T follicular helper cell (primary cell): ENCODE results near the gene BNC2.

Experiments
- DNase-seq: peaks from one replicate; pipeline ENCODE4 v3.0.0-alpha.2; 2020; ENCODE audit warnings: low read depth

Gene BNC2

GRCh38 chr9:16716601-16717000 lies 153.9 kb downstream of the BNC2 start:
- DNase-seq = no peak

- no peak for DNase-seq
Measured at GRCh38 chr9:16715404-16715803, 155.1 kb downstream of the BNC2 start.

GRCh38 chr9:16712787-16713186 lies 157.7 kb downstream of the BNC2 start:
- DNase-seq = no peak

DNA sequence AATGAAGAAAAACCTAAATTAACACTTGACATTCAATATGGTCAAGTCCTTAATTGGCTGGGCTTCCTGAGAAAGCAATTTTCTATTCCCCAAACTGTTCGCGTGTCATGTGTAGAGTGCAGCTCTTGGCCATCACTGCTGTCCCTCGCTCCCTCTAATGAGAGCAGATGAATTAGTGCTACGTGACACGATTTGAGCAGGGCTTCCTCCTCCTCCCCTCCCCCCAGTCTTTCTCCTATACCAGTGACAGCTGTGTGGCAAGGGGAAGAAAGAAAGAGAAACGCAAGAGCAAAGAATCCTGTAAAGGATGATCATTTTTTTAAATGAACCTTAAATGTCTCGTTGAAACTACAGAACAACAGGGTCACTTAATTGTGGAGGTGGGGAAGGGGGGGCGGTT lies 159.6 kb downstream of the BNC2 start:
- DNase-seq = no peak

DNA sequence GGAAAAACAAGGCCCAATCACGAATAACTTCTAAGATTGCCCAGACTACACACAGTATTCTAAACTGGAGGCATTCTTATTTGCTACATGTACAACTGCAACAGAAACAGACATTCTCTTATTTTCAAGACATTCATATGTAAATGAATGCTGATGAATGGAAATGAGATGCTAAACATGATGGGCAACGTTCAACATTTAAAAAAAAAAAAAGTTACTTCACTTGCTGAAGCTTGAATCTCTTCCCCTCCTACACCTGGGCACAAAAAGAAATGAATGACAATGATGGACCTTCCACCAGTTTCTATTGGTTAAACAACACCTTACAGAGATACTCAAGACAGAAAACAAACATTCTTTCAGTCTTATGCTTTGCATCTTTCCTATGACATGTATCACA lies 160.5 kb downstream of the BNC2 start:
- DNase-seq = no peak

GRCh38 chr9:16708656-16709435 lies 161.6 kb downstream of the BNC2 start:
- DNase-seq = no peak

GRCh38 chr9:16705111-16705604 lies 165.3 kb downstream of the BNC2 start:
- DNase-seq = no peak

- DNase-seq = no peak
Measured at GRCh38 chr9:16704116-16705110, 166.1 kb downstream of the BNC2 start.

GRCh38 chr9:16701347-16701746 lies 169.1 kb downstream of the BNC2 start:
- no peak for DNase-seq

DNA sequence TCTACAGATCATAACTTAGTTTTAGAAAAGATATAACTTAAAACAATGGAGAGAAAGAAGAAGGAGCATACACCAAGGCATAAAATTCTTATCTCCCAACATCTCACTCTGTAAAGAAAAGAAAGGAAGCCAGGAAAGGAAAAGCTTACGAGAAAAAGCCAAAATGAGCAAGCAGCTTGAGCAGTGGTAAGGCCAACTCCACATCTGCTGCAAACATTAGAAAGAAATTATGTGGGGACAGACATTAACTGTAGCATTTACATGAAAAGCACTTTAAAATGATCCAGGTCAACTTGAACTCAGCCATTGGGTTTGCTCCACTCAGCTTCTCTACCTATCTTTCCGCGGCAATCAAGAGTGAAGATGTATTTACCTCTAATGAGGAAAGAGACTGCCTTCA lies 176.9 kb downstream of the BNC2 start:
- DNase-seq = no peak

DNA sequence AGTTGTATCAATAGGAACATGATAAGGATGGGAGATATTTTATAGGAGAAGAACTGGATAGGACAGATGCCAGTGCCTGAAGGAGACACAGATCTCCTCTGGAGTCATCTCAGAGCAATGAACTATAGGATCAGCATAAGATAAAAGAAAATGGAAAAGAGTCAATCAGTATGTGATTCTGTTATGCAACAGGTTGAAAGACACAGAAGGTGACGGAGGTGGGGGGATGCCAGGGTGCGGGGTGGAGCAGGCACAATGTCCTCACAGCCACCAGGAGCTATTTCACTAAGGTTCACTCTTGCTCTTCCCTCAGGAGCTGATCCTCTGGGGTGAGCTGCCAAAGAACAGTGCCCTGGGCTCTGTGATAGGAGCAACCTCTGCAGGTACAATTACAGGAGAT lies 179.8 kb downstream of the BNC2 start:
- DNase-seq = no peak

DNA sequence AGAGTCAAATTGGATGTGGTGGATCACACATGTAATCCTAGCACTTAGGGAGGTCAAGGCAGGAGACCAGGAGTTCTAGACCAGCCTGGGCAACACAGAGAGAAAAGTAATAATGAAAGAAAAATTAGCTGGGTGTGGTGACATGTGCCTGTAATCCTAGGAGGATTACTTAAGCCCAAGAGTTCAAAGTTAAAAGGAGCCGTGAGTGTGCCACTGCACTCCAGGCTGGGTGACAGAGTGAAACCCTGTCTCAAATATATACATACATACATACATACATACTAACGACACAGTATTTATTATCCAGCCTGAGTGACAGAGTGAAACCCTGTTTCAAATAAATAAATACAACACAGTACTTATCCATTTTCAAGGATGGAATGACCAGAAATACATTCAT lies 180.3 kb downstream of the BNC2 start:
- no peak for DNase-seq

- no peak for DNase-seq
Measured at GRCh38 chr9:16689351-16689938, 181.0 kb downstream of the BNC2 start.

DNA sequence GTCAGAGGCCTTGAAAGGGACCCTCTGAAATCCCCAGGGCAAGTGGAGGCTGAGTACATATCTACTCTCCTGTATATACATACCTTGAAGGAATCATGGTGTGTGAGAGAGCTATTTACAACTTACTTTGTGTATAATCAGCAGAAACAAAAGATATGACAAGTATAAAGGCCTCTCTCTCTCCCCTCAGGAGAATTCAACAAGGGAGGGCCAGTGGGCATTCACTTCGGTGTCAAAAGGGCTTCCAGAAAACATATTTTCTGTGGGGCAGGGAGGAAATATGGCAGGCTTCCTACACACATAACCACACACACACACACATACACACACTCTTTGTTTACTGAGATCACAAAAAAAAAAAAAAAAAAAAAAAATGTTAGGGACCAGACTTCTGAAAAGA lies 181.7 kb downstream of the BNC2 start:
- DNase-seq = no peak

DNA sequence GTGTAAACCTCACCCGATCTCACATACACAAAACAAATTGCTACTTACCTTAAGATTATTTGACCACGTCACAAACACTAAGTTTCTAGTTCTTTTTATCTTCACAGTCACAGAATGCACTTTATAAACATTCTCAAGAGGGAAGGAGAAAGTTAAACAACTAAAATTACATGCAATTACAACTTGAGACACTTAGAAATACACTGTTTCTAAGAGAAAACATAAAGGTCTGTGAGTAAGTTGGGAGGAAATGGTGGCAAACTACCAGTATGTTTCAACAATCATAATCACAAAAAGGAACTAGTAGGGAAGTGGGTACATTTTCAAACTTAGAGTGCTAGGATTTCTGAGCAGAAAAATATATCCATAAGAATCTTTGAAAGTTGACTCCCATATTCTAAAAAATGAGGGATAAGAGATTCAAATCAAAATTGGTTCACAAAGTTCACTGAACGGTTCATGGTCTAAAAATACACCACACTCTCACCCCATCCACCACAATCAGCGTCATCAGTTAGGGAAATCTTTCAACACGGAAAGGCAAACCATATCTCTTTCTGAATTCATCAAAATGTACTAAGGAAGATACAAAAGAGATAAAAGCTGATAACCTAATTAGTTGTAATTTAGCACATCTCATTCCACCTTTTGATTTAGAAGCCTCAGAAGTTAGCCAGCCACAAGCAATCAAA lies 182.6 kb downstream of the BNC2 start:
- no peak for DNase-seq

DNA sequence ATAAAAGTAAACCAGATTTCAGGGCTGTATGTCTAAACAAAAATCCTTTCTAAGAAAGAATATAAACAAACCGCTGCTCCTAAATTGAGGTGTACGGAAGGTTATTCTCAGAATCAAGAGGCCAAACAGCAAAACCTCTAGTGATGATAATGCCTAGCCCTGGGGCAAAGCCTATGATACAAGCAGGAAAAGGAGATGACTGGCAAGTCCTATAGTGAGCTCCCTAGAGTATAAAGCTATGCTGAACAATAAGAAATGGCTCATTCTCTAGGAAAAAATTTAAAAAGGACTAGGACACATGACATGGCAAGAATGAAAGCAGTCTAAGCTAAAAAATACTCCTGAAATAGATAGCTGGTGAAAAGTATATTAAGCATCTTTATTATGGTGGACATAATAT lies 187.1 kb downstream of the BNC2 start:
- DNase-seq = no peak

GRCh38 chr9:16682273-16682672 lies 188.2 kb downstream of the BNC2 start:
- no peak for DNase-seq

- DNase-seq = no peak
Measured at GRCh38 chr9:16681652-16681987, 188.8 kb downstream of the BNC2 start.

DNA sequence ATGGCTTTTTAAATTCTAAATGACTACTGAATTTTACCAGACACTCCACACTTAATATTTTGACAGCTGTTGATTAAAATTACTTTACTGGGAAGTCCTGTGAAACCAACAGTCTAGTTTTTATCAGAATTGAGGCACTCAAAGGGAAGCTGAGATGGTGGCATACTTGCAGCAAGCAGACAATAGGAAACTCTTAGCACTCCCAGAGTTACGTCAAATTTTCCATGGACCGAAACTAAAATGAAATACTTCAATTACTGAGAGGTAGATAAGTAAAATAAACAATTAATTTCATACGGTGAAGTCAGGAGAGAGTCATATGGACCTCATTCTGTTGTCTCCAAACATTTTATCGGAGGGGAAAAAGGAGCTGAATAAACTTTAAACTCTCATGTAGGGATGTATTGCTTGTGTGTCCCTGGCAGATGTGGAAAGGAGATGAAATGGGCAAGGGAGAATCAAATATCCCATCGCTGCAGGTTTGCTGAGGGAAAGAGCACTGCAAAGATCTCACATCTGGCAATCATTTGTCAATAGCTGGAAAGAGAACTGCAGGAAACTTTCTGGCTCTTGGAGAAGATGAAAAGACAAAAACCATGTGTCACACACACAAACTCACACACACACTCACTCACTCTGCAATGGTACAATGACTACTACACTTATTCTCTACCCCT lies 189.4 kb downstream of the BNC2 start:
- no peak for DNase-seq

DNA sequence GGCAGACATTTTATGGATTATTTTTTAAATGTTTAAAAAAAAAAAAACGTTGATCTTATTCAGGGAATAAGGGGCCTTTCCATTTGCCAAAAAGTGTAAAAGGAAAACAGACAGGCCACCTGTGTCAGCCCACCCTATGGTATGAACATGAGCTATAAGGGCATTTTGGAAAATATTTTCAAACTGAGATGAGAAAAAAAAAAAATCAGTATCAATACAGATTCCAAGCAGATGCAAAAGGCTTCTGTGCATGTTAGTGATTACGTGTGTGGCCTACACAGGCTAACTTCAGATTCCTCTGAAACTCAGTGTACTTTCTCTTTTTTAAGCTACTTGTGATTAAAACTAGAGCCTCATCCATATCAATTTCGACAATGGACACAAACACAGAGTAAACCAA lies 189.9 kb downstream of the BNC2 start:
- no peak for DNase-seq

DNA sequence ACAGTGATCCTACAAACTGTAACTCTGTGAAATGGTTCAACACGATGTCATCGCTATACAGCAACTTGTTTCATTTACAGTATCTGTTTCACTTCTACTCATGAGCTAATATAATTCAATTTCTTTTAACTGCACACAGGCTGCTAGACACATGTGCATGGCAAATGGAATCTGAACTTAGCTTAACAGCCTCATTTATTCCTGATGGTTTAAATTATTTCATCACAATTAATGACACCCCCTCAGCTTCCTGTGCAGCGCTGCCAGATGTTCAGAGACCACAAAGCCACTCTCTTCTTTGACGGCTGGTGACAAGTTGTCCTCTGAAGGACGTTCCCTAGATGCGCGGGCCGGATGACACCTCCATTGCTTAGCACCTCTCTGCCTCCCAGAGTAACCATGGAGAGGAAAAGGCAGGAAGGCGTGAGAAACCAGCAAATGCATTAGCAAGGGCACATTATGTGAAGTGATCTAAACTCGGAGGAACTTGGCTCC lies 191.1 kb downstream of the BNC2 start:
- no peak for DNase-seq
